ENCODE results near the gene WAPL.

GRCh38 chr10:86393362-86393761 lies 128.2 kb downstream of the WAPL start:
- TF ChIP-seq CTCF (IDR thresholded peaks at IDR 0.05), result no peak
- no peak for TF ChIP-seq POLR2A (IDR thresholded peaks at IDR 0.05)

Measured in adrenal gland (tissue), 5 donors.